Progenitor cell of endocrine pancreas (in vitro differentiated cells): ENCODE results near the gene MEST. TPM values are rescaled to one million over a fixed set of nuclear protein-coding genes. Genes with fewer than 3 reads are reported as not detected.

Experiments
- DNase-seq: peaks from one replicate; pipeline ENCODE4 v3.0.0; 2021; ENCODE audit warnings: low spot score; ENCODE audit not compliant: unreplicated experiment
- H3K27ac Mint-ChIP-seq: 2 replicates; pipeline ENCODE4 v1.8.0; 2021; ENCODE audit warnings: mild to moderate bottlenecking, moderate library complexity, mixed read lengths
- H3K27me3 Mint-ChIP-seq: 2 replicates; pipeline ENCODE4 v1.8.0; 2021; ENCODE audit warnings: mixed read lengths
- H3K36me3 Mint-ChIP-seq: 2 replicates; pipeline ENCODE4 v1.8.0; 2022; ENCODE audit warnings: mixed read lengths; ENCODE audit not compliant: insufficient read depth
- H3K4me1 Mint-ChIP-seq: 2 replicates; pipeline ENCODE4 v1.8.0; 2021; ENCODE audit warnings: low read depth, mixed read lengths
- H3K4me3 Mint-ChIP-seq: 2 replicates; pipeline ENCODE4 v1.8.0; 2021; ENCODE audit warnings: low read depth, mild to moderate bottlenecking, moderate library complexity, mixed read lengths
- H3K9me3 Mint-ChIP-seq: 2 replicates; pipeline ENCODE4 v1.8.0; 2021; ENCODE audit warnings: low read depth, mixed read lengths
- total RNA-seq: library from RNA; stranded (reverse); gene quantifications from 2 replicates; pipeline ENCODE4 v1.2.1, GENCODE V29; 2021
- TF ChIP-seq, protein P1 (sequence below): fragments of 200-600 bp; sonication (generic); IDR thresholded peaks from one replicate; pipeline ENCODE4 v1.5.0; 2021; ENCODE audit warnings: antibody characterized with exemption, mild to moderate bottlenecking; ENCODE audit not compliant: unreplicated experiment

MEST gene
- total RNA-seq, 1 donor from 2014 or later = 628 TPM

DNA sequence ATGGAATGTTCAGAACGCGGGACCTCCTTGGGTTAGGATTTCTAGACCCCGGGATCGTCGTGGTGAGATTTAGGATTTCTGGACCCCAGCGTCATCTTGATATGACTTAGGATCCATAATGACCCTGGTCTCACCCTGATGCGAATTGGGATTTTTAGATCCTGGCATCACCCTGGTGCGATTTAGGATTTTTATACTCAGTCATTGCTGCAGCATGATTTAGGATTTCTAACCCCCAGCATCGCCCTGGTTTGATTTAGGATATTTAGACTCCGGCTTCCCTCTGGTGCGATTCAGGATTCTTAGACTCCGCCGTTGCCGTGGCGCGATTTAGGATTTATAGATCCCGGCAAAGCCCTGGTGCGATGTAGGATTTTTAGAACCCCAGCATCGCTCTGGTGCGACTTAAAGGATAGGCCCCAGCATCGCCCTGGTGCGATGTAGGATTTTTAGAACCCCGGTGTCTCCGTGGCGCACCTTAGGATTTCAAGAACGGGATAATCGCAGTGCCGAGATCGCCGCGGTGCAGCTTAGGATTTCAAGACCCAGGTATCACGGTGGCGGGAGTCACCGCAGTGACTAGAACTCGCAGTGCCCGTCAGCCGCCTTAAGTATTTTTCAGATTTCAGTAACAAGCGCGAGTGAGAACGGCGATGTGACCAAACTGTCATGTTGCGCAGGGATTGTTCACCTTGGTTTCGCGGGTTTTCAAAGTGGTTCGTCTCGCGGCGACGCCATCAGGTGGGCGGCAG lies 814 bp downstream of the MEST start:
- Mint-ChIP-seq H3K4me3 (peak overlapping the region; percentile 96), H3K4me1 (peaks cover 46% of the 10 kb centered on the region), H3K9me3 (peaks cover 2% of the 10 kb centered on the region), H3K27me3 (peaks cover 3% of the 10 kb centered on the region), H3K27ac (peak overlapping the region; percentile 93), H3K36me3 (peaks cover 46% of the 10 kb centered on the region)
- TF ChIP-seq, protein P1, sequence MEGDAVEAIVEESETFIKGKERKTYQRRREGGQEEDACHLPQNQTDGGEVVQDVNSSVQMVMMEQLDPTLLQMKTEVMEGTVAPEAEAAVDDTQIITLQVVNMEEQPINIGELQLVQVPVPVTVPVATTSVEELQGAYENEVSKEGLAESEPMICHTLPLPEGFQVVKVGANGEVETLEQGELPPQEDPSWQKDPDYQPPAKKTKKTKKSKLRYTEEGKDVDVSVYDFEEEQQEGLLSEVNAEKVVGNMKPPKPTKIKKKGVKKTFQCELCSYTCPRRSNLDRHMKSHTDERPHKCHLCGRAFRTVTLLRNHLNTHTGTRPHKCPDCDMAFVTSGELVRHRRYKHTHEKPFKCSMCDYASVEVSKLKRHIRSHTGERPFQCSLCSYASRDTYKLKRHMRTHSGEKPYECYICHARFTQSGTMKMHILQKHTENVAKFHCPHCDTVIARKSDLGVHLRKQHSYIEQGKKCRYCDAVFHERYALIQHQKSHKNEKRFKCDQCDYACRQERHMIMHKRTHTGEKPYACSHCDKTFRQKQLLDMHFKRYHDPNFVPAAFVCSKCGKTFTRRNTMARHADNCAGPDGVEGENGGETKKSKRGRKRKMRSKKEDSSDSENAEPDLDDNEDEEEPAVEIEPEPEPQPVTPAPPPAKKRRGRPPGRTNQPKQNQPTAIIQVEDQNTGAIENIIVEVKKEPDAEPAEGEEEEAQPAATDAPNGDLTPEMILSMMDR = no peak
- no peak for DNase-seq

DNA sequence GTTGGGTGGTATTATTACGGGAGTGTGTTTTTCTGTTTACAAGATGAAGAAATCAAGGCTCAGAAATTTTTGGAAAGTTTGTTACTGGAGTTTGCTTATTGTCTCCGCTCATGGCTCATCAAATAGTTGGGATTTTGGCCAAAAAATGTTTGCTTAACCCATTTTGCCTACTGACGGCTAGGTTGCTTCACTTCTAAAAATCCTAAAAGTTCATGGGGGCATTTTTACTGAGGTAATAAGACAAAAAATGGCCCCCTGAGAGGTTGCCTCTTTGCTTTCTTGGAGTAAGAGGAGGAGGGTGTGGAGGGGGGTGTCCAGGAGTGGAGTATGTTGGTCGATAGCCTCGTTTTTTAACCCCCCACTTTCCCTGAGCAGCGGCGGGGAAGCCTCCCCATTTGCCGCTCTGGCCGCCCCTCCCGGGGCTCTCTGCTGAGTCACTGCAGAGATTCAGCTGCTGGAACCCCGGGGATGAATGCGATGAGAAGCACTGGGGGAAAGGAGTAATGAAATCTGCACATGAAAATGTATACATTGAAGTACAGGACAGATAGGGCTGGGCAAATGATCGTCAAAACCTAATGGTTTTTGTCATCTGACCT lies 1.5 kb downstream of the MEST start:
- peaks cover 2% of the 10 kb centered on the region for H3K9me3 Mint-ChIP-seq
- peaks cover 42% of the 10 kb centered on the region for H3K4me1 Mint-ChIP-seq
- H3K36me3 Mint-ChIP-seq = peaks cover 49% of the 10 kb centered on the region
- H3K27me3 Mint-ChIP-seq = peaks cover 3% of the 10 kb centered on the region
- peak overlapping the region; percentile 96 for H3K4me3 Mint-ChIP-seq
- peak overlapping the region; percentile 93 for H3K27ac Mint-ChIP-seq
- TF ChIP-seq, protein P1 = no peak
- no peak for DNase-seq

DNA sequence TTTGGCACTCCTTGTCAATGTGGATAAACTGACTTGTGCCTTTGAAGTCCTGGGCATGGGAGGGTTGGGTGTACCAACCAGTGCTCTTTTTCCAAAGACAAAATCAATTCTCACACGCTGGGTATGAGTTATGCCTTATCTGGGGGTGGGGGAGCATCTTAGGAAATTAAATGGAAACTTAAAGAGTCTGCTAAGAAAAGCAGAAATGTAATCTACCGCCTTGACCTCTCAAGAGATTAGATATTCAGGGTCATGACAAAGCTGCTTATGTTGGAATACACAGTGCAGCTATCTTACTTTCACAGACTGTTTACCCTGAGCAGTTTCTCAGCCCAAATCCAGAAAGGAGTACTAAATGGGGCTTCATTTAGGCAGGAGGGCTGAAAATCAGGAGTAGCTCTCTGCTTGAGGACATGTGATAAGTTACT lies 2.6 kb downstream of the MEST start:
- DNase-seq = no peak
- H3K4me1 Mint-ChIP-seq = peaks cover 32% of the 10 kb centered on the region
- peaks cover 2% of the 10 kb centered on the region for H3K9me3 Mint-ChIP-seq
- TF ChIP-seq, protein P1 = no peak
- peak overlapping the region; percentile 93 for H3K27ac Mint-ChIP-seq
- peak overlapping the region; percentile 96 for H3K4me3 Mint-ChIP-seq
- peaks cover 49% of the 10 kb centered on the region for H3K36me3 Mint-ChIP-seq
- H3K27me3 Mint-ChIP-seq = peaks cover 3% of the 10 kb centered on the region

DNA sequence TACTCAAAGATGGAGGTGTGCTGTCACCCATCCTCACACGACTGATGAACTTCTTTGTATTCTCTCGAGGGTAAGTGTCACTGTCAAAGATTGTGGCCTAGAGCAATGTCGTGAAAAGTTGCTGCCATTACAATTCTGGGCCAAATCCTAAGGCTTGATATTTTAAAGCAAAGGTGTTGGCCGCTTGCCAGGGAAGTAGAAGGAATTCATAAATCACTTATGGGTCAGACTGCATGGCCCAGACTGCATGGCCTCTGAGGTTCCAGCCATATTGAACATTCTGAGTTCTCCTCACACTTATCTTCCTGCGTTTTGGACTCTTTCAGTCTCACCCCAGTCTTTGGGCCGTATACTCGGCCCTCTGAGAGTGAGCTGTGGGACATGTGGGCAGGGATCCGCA lies 8.6 kb downstream of the MEST start:
- Mint-ChIP-seq H3K36me3 (peaks cover 51% of the 10 kb centered on the region), H3K4me1 (peaks cover 1% of the 10 kb centered on the region), H3K4me3 (no peak overlapping the region), H3K27me3 (no peaks in the 10 kb centered on the region), H3K27ac (peak overlapping the region; percentile 78), H3K9me3 (no peaks in the 10 kb centered on the region)
- no peak for DNase-seq
- TF ChIP-seq, protein P1 = no peak

DNA sequence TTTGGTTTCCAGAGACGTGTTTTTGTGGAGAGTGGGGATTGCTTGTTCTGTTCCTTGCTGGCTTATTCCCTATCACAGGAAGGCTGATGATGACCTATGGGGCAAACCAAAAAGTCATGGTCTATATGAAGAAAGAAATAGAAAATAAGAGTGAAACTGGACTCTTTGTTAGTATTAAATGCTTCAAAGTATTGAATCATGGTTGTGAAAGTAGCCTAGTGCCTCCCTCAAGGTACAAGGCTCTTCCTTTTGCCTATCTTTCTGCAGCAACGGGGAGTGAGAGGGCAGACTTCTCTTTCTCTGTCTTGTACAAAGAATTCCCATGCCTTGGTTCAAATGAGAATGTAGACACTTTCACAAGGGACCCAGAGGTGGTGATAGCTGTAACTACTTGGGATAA lies 9.0 kb downstream of the MEST start:
- TF ChIP-seq, protein P1 = no peak
- H3K9me3 Mint-ChIP-seq = no peaks in the 10 kb centered on the region
- DNase-seq = no peak
- peaks cover 49% of the 10 kb centered on the region for H3K36me3 Mint-ChIP-seq
- no peaks in the 10 kb centered on the region for H3K27me3 Mint-ChIP-seq
- H3K4me1 Mint-ChIP-seq = no peaks in the 10 kb centered on the region
- no peak overlapping the region for H3K4me3 Mint-ChIP-seq
- peak overlapping the region; percentile 78 for H3K27ac Mint-ChIP-seq
